K562 treated with DMSO at 1 percent for 12 hours (cell line): Measurements from ENCODE around the gene CIC. TPM values are rescaled to one million over a fixed set of nuclear protein-coding genes. Genes with fewer than 3 reads are reported as not detected.

Source experiments
- total RNA-seq: library from RNA; unstranded; fragments of 300-600 nt; gene quantifications from 2 replicates; pipeline ENCODE4 v1.2.3, GENCODE V29; 2022; ENCODE audit not compliant: insufficient read depth

The CIC gene
- 25.9 and 48.3 TPM in 2 replicates for total RNA-seq

GRCh38 chr19:42268704-42269477 is at the start of gene CIC:
Gene CIC, plus strand, starts transcription at chr19:42269252. Its CDS starts 2,532 bp downstream, at chr19:42271784.

GRCh38 chr19:42219812-42220750 is 49.0 kb upstream of the CIC start, which contains the start of gene ZNF526:
Gene ZNF526, plus strand, starts transcription at chr19:42220312. Its CDS starts 4,092 bp downstream, at chr19:42224404.

DNA sequence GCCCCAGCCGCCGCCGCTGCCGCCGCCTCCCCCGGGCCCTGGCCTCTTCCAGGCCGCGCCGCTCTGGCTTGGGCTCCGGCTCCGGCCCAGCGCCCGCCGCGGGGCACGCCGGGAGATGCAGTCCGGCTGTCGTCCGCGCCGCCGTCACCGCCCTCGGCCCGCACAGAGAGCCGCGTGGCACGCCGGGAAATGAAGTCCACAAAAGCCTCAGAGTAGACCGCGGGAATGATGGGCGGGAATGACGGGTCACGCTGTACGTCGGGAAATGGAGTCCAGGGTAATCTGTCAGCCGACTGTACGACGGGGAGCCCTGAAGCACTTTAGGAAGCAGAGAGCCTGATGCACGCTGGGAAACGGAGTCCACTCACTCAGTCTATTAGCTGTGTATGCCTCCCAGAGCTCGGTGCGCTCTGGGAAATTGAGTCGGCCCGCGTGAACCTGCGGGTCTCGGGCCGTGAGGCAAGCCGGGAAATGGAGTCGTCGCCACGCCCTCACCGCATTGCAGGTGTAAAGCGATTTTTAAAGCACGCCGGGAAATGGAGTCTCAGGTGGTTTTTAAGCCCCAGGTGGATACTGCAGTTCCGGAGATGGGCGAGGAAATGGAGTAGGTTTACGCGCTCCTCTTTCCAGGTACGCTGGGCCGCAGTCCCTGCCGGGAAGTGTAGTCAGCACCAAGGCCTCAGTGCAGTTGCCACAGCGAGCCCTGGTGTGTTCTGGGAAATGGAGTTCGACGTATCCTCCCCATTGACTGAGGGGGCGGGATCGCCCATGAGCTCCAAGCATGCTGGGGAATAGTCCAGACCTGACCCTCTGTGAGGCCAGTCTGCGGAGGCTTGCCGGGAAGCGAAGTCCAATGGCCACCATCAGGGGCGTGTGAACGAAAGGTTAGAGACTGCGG is 26.3 kb upstream of the CIC start, which contains the start of gene GSK3A:
Gene GSK3A, minus strand, starts transcription at position 91 of the 898 bp plus-strand sequence. CDS start 137 bp downstream, outside the sequence.

GRCh38 chr19:42254850-42255765 is 13.9 kb upstream of the CIC start, which contains the start of gene ERF:
Gene ERF, minus strand, starts transcription at chr19:42255128. Its CDS starts 129 bp downstream, at chr19:42254999.

GRCh38 chr19:42301646-42302203 is 32.7 kb downstream of the CIC start, which contains the start of gene PRR19:
Gene PRR19, plus strand, starts transcription at chr19:42302132. Its CDS starts 7,453 bp downstream, at chr19:42309585.

GRCh38 chr19:42313096-42313839 is 44.2 kb downstream of the CIC start, which contains the start of gene TMEM145:
Gene TMEM145, plus strand, starts transcription at chr19:42313309. Its CDS starts 68 bp downstream, at chr19:42313377.

DNA sequence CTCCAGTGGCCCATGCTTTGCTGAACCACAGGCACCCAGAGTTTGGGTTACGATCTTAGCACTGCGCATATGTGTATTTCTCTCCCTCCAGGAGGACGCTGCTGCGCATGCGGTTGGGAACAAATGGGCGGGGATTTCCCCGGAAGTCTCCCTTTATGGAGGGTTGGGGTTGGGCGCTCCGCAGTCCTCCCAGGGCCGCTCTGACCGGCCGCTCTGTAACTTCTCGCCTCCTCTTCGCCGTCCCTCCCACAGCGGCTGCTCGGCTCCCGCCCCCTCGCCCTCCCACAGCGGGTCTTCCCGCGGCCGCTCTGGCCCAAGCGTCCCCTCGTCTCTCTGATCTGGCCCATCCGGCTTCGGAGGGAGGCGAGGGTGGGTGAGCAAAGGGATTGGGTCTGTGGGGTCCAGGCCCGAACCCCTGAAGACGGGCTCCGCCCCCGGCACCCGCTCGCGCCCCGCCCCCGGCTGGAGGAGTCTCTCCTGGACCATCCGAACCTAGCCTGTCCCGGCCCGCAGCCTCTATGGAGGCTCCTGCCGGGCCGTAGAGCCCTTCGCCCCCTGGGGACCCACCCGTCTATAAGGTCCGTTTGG is 56.4 kb downstream of the CIC start, which contains the start of gene MEGF8:
Gene MEGF8, plus strand, starts transcription at position 328 of the 588 bp plus-strand sequence. CDS start 609 bp downstream, outside the sequence.

Other genes with a start within 250 kb of the CIC start
- 2.1 and 4.2 TPM in 2 replicates for gene GRIK5, start 199.0 kb upstream of the CIC start, total RNA-seq
- gene ZNF574, start 193.1 kb upstream of the CIC start, total RNA-seq = 16.1 and 22.8 TPM in 2 replicates
- 0.16 and 0.28 TPM in 2 replicates for gene POU2F2, start 136.8 kb upstream of the CIC start, total RNA-seq
- 43.1 and 48.3 TPM in 2 replicates for gene DEDD2, start 51.6 kb upstream of the CIC start, total RNA-seq
- 6.2 and 12.9 TPM in 2 replicates for gene ZNF526, start 48.9 kb upstream of the CIC start, total RNA-seq
- 61.4 and 81.1 TPM in 2 replicates for gene GSK3A, start 26.6 kb upstream of the CIC start, total RNA-seq
- 31.2 and 44.7 TPM in 2 replicates for gene ERF, start 14.1 kb upstream of the CIC start, total RNA-seq
- 1.7 TPM in 1 of 2 replicates, not detected in the other for gene PRR19, start 32.9 kb downstream of the CIC start, total RNA-seq
- 99.0 and 119 TPM in 2 replicates for gene PAFAH1B3, start 33.4 kb downstream of the CIC start, total RNA-seq
- 0.69 TPM in 1 of 2 replicates, not detected in the other for gene TMEM145, start 44.1 kb downstream of the CIC start, total RNA-seq
- gene MEGF8, start 56.4 kb downstream of the CIC start, total RNA-seq = 5.6 and 18.1 TPM in 2 replicates
- not detected in 2 replicates for gene CNFN, start 121.0 kb downstream of the CIC start, total RNA-seq
- gene LIPE, start 158.1 kb downstream of the CIC start, total RNA-seq = not detected in 2 replicates
- gene CXCL17, start 173.7 kb downstream of the CIC start, total RNA-seq = not detected in 2 replicates